IPS DF 4.7 (cell line): Measurements from ENCODE around the gene TMPRSS11A.

Experiments used
- DNase-seq: peaks from one replicate; pipeline ENCODE4 v3.0.0-alpha.2; 2013; ENCODE audit warnings: low spot score; ENCODE audit errors: extremely low read depth

Gene TMPRSS11A, protein sequence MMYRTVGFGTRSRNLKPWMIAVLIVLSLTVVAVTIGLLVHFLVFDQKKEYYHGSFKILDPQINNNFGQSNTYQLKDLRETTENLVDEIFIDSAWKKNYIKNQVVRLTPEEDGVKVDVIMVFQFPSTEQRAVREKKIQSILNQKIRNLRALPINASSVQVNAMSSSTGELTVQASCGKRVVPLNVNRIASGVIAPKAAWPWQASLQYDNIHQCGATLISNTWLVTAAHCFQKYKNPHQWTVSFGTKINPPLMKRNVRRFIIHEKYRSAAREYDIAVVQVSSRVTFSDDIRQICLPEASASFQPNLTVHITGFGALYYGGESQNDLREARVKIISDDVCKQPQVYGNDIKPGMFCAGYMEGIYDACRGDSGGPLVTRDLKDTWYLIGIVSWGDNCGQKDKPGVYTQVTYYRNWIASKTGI

DNA sequence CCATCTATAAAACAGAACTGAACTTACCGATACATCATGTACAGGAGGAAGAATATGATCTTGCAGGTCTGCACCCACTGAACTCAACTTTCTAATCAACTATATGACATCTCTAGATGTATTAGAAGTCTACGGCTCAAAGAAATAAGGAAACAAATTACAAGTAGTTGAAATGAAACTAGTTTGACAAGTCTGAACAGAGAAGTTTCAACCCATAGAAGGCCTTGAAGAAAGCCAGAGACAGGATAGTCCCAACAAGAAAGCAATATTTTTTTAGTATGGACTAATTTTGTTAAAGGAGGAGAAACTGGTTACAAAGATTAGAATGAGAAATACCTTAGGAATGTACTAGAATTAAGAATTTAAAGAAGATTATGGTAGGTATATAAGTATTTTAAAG, at the start of gene TMPRSS11A:
TSS of gene TMPRSS11A (minus strand) at position 138 of the 400 bp plus-strand sequence. CDS start at position 38, 100 bp downstream.
- DNase-seq = no peak

DNA sequence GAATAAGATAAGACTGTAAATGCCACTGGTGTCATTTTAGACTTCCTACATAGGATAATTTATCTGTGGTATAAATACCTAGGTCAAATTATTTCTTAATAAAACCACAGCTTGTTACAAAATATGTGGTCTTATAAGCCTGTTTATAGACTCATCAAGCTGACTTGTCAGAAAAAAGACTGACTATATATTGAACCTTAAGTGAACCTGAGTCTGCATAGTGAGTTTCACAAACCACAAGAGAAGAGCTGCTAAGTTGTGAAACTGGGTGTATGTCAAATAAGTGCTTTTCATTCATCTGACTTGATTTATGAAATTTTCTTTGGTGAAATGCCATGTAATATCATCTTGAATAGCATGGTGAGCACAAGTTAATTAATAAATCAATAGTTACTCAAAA, 48.4 kb upstream of the TMPRSS11A start:
- no peak for DNase-seq

DNA sequence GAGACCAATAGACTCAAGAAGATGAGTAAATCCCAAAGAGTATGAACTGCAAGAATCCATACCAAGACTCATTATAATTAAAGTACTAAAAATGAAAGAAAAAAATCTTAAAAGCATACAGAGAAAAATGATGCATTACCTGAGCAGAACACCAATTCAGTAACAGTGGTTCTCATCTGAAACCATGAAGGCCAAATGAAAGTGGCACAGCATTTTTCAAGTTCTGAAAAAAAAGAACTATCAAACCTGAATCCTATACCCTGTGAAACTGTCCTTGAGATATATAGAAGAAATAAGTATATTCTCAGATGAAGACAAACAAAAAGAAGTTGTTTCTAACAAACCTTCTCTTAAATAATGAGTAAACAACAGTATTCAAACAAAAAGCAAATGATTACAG, 39.6 kb upstream of the TMPRSS11A start:
- no peak for DNase-seq

DNA sequence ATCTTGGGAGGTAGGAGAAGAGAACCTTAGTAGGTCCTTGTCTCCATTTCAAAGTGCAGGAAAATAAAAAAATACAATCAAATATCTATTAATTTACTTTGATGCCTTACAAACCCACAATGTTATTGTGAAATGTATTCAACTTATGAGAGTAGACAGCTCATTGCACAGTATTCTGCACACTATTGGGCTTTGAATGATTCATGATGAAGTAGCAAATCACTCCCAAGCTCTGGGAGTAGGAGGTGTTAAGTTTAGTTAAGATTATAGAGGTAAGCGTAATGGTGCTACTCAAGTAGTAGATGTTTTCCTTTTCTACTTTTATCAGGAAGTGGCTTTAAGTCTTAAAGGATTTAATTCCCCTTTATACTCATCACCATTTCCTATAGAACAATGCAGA, 32.8 kb upstream of the TMPRSS11A start:
- DNase-seq = no peak

DNA sequence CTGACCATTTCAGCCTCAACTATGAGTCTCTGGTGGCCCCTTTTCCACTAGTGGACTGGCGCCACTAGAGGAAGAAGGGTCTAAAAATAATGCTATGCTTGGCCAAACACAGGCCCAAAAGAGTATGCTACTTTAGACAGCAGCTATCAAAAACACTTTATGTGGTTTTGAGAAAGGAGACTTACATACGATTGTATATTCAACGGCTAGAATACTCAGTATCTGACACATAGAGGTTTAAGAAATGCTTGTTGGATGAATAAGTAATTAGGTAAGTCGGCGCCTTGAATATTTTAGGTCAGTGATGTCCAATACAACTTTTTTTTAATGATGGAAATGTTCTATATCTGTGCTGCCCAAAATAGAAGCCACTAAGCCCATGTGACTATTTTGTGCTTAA, 25.7 kb upstream of the TMPRSS11A start:
- DNase-seq = no peak

DNA sequence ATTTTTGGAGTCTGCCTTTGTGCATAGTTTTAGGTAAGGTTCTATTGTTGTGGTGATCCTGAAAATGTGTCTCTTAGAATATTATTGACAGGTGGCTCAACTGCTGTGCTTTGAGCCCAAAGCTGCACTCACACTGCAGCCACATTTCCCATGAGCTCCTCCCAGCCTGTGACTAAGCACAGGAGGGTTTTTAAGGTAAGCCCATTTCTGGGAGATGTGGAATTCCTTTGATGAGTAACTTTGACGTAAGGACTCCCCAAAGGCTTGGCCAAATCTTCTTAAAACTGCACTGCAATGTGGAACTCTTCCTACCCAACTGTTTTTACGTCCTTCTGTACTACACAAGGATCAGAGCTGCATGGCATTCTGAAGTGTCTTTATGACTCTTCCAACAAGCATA, 20.0 kb upstream of the TMPRSS11A start:
- DNase-seq = no peak

DNA sequence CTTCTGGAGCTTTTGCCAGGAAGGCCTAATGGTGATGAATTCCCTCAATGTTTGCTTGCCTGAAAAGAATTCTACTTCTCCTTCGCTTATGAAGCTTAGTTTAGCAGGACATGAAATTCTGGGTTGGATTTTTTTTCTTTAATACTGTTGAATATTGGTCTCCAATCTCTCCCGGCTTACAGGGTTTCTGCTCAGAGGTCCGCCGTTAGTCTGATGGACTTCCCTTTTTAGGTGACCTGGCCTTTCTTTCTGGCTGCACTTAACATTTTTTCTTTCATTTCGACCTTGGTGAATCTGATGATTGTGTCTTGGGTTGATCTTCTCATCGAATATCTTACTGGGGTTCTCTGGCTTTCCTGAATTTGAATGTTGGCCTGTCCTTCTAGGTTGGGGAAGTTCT, 17.2 kb upstream of the TMPRSS11A start:
- no peak for DNase-seq

DNA sequence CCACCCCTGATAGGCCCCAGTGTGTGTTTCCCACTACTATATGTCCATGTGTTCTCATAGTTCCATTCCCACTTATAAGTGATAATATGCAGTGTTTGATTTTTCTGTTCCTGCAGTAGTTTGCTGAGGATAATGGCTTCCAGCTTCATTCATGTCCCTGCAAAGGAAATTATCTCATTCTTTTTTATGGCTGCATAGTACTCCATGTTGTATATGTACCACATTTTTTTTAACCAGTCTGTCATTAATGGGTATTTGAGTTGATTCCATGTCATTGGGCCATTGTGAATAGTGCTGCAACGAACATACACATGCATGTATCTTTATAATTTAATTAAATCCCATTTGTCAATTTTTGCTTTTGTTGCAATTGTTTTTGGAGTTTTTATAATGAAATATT, 10.3 kb upstream of the TMPRSS11A start:
- no peak for DNase-seq

DNA sequence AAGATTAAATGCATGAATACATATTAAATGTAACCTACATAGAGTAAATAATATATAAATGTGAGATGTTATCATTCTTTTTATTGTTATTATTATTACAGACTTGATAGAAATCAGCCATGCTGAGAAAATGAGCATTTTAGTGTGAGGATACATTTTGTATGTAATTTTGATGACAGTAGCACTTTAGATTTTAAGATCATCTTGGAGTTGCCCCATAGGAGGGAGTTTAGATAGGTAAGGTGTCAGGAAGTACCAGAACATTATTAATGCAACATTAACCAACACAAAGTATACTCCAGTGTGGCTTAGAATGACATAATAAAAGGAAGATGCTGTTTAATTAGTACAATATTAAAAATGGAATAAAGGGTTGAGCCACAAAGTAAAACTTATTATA, 8.4 kb downstream of the TMPRSS11A start:
- no peak for DNase-seq

DNA sequence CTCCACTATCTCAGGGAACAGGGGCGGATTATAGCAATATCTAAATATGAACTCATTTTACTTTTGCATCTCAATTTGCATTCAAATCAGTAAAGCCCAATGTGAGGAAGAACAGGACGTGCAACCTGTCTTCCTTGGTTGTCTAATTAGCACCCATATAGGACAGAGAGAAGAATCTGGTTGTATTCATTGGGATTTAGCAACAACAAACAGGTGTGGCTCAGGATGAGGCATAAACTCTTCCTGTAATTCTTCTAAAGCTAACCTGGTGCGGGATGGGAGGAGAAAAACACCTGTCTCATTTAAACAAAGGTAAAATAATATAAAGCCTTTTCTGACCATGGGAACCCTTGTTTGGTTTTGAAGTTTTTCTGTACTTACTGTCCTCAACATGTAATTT, 22.2 kb downstream of the TMPRSS11A start:
- no peak for DNase-seq

DNA sequence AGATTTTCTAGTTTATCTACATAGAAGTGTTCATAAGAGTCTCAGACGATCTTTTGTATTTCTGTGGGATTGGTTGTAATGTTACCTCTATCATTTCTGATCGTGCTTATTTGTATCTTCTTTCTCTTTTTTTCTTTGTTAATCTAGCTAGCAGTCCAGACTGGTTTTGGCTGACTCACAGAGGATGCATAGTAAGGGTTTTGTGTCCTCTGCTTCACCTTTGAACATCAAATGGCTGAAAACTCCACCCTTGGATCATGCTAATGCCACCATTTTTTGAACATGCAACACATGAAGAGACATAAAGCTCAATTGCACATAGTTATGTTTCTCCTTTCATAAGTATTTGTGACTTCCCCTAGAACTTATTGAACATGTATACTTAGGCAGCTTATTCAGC, 22.8 kb downstream of the TMPRSS11A start:
- DNase-seq = no peak

DNA sequence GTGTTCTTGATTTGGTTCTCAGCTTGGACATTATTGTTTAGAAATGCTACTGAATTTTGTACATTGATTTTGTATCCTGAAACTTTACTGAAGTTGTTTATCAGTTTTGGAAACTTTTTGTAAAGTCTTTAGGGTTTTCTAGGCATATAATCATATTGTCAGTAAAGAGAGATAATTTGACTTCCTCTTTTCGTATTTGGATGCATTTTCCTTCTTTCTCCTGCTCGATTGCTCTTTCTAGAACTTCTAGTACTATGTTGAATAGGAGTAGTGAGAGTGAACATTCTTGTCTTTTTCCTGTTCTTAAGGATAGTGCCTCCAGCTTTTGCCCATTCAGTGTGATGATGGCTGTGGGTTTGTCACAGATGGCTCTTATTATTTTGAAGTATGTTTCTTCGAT, 24.1 kb downstream of the TMPRSS11A start:
- DNase-seq = no peak

DNA sequence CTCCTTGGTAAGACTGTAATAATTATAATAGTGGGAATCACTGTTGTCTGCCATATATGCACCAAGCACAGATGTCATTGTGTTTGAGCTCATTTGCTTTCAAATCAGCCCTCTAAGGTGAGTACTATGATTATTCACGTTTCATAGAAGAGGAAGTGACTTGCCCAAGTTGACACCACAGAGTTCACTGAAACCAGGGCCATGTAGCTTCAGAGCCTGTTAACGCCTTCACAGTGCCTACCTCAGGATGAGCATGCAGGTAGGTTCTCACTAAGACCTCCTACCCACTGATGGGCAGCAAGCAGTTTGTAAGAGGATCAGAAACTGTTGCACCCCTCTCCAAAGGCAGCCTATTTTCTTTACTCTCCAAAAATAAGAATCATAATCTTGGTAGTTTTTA, 27.4 kb downstream of the TMPRSS11A start:
- DNase-seq = no peak

DNA sequence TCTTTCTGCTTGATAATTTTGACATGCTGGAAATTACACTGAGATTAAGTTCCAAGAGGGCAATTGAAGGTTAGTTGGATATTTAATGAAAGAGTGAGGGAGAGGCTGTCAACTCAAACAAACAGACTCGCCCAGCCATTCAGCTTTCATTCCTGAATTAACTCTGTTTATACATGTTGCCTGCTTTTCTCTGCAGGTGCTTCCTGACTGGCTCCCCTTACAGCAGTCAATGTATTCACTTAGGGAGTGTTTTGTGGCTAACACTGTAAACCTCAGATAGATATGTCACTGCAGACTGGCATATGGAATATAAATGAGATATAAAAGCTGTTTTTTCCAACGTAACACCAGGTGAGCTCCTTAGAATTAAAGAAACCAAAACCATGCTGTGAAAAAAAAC, 28.7 kb downstream of the TMPRSS11A start:
- DNase-seq = no peak

DNA sequence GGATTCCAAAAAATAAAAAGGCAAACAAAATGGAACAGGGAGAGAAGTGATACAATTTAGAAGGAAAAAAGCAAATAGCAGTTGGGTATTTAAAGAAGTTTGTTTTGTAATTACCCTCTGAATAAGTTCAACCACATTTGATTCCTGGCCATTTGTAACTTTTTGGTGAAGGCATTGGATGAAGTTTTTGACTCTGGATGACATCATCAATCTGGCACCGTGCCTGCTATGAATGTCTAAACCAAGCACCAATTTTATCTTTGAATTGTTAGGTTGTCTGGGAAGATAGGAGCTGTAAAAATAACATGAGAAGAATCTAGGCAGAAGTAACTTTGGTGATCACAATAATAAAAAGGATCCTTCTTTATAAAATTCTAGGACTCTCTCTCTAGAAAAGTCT, 29.5 kb downstream of the TMPRSS11A start:
- no peak for DNase-seq

DNA sequence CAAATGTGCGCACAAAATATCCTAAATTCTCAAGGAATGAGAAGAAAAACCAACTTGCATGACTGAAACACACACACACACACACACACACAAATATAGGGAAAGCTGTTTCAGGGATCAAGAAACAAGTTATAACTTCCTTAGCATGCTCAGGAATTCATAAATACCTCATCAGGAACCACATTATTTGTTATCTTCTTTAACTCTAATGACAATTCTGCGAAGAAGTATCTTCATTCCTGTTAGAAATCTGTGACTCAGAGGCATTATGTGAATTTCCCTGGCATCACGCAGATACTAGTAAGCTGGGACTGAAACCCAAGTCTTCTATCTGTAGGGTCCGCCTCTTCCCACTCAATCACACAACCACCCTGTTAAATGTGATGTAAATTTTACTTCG, 30.3 kb downstream of the TMPRSS11A start:
- DNase-seq = no peak

DNA sequence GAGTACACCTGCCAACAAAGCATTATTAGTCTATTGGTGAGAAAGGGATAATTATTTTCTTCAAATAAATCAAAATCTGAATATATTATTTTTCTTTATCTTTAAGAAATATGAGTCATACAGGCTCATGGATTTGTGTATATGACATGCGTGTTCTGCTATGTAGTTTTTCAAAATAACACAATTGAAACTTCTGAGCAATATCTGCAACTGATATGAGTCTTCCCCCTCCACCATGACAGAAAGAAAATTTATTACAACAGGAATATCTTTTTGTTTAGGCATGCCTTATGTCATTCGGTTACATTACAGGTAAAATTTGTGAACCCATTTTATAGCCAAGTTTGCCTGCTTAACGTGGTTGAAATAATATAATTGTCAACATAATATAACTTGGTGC, 32.0 kb downstream of the TMPRSS11A start:
- DNase-seq = no peak

DNA sequence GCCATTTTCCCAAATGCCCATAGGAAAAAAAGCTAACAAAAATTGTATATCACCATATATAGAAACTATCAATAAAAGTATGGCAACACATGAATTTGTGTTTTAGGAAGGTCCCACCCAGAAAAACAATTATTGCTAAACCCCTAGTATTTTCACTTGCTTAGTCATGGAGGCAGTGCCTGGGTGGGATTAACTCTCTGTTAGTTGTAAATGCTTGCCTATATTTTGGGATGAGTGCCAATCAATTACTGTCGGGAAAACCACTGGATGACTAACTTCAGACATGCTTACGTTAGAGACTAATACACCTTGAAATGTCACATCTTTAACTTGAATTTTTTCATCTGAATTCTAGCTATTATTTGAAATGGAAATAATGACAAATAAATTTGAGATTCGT, 33.9 kb downstream of the TMPRSS11A start:
- no peak for DNase-seq

DNA sequence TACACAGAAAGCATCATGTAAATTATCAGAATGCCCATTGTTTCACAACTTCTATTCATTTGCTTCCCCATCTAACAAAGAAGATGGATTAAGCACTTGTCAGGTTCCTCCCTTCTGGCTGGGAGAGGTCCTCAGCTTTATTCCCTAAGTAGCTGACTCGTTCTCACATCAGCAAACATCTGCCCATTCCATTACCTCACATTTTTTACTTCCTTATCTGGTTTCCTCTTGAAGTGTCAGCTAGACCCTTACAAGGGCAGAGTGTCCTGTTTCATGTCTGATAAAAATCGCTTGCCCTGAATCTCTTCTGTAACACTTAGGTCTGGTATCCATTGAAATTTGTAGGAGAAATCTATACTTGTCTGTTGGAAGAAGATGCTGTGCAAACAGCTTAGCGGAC, 34.7 kb downstream of the TMPRSS11A start:
- no peak for DNase-seq

DNA sequence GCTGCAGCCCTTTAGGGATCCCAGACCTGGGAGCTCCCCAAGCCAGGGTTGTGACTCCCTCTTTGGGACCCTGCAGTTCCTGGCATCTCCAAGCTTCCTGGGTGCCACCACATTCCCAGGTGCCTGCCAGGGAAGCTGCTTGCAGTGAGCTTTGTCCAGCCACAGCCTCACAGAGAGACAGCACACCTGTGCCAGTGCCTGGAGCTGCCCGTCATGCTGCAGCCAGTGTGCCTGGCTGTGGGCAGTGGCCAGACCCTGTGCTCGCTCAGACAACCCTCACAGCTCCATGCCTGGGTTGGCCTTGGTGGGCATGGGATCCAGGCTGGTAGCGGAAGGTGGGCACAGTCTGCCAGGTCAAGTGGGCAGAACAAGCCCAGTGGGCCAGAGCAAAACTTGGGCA, 36.0 kb downstream of the TMPRSS11A start:
- DNase-seq = no peak

DNA sequence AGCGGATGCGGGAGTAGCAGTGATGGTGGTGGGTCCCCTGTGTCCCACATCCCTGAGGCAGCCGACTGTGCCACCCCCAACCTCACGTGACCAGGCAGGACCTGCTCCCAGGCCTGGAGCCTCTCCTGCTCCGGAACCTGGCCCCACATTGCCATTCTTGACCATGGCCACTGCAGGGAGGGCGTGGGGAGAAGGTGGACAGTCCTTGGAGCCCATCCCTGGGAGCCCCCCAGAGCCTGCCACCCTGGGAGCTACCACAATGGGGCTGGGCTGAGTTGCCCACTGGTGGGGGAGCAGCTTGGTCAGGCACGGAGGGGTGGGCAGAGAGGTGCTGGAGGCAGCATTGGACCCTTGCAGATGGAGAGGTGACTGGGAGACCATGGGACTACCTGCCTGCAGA, 36.8 kb downstream of the TMPRSS11A start:
- DNase-seq = no peak

DNA sequence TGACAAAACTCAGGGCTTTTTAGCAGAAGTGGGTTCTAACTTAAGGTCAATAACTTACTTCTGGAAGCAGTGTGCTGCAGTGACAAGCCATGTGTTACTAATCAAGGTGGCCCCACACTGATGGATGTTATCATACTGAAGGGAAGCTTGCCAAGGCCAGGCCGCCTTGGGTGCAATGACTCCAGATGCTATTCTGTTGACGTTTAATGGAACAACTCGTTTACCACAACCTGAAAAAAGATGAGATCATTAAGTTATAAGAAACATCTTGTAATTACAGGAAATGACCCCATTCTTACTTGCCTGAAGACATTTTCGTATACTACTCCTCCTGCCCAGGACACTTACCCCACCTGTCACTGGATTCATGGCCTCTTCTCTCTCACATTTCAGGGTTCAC, 40.6 kb downstream of the TMPRSS11A start:
- DNase-seq = no peak

DNA sequence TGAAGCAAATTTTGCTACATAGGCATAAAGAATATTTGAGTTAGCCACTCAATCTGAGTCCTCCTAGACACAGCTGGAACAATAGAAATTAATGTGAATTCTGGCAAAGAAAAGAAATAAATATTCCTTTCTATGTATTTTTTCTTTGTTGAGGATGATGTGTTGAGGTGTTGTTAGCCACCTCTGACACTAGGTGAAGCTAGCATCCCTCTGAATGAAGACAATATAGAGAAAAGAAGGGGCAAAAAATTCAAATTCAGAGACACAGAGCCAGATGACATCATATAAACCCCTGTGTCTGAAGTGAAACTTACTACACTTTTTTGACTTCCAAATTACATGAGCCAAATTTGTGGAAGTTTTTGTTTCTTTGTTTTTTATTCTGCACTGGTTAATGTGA, 44.9 kb downstream of the TMPRSS11A start:
- DNase-seq = no peak
